Activated CD8-positive, alpha-beta memory T cell treated with anti-CD3 and anti-CD28 coated beads for 24 hours (primary cell): ENCODE results near the gene LMTK2.
"Not testable (repeated sequence)": the region's sequence is repeated elsewhere in the genome, so short reads cannot be mapped to it uniquely, and the experiment has no call there.

Experiments used
- DNase-seq: peaks from one replicate; pipeline ENCODE4 v3.0.0-alpha.2; 2020

Gene LMTK2

GRCh38 chr7:98205162-98205845 is 98.6 kb downstream of the LMTK2 start:
- DNase-seq: peak; percentile 53

DNA sequence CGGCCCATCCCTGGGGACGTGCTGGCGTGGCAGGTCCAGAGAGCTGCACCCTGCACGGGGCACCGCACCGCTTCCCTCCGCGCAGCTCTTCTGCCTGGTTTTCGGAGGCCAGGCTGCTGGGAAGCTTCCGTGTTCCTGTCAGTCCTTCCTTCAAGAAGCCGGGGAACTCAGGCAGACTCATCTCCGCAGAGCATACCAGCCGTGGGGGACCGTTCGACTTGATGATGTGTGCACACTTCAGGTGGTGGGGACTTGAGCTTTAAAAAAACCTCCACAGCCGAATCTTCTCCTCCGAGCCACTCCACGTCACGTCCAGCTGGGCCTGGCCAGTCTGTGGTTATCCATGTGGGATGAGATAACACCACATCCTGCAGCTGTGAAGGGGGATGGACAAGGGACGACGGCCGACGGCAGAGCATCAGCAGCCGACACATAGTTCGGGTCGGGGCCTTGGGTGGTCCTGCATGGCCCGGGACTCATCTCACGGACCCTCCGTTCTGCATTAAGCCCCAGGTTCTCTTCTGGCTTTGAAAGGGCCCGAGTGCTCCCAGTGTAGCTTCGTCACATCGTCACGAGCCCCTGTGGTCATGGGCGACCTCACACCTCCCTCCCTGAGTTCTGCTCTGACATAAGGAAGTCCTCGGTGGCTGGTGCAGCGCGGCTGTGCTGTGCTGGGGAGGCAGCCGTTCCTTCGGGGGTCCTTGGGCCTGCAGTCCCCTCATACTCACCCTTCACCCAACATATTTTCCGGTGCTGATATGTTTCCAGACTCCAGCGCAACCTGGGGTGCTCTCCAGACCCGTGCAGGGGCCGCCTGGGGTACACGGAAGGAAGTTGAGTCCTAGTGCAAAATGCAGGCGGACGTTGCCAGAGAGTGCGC is 100.0 kb downstream of the LMTK2 start:
- DNase-seq: peak; percentile 41

DNA sequence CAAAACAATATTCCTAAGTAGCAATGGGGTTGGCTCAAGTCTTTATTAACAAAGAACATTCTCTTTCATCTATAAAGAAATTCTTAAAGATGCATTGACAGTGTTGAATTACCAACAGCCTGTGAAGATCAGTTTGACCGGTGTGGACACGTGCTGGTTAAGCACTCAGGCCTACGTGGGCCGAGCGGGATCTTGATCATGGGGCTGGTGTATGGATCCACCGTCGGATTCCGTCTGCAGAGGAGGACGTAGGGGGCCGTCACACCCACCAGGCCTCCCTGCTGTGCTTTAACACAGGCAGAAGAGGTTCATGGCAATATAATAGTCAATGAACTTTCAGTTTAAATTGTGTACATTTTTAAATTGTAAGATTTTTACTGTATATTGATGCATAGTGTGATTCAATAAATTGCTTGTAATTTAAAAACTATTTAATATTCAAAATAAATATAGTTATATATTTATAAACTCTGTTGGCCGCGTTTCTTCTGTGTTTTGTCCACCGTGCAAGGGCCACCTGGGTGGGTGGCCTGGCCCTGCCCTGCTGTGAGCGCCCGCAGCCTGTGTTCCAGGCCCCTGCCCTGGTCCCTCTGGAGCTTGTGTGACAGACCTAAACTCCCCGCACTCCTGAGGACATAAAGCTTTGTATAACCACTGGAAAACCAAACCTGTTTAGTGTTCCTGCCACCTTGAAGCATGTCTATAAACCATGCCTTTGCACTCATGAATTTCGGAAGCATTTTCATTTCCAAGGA is 102.7 kb downstream of the LMTK2 start:
- no peak for DNase-seq

DNA sequence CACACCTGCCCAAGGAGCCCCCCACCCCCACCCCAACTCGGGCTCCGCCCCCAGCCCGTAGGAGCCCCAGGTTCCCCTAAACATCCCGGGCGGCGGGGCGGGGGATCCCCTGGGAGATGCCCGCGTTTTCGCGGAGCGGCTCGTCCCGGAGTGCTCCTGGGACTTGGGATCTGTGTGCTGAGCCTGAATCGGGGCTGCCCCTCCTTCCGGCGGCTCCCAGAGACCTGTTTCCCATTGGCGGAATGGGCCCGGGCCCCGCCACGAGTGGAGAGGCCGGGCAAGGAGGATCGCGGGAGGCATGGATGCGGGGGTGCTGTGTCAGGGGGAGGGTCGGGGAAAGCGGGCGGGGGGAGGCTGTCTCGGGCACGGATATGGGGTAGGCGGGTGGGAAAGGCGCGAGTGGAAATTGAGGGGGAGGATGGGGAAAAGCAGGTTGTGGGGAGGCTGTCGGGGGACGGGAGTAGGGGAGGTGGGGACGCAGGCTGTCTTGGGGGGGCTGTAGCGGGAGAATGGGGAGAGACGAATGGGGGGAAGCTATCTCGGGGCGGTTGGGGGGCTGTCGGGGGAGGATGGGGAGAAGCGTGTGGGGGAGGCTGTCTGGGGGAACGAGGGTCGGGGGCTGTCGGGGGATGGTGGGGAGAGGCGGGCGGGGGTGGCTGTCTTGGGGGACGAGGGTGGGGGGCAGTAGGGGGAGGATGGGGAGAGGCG is 104.0 kb downstream of the LMTK2 start:
- DNase-seq: no peak

GRCh38 chr7:98211221-98211675 is 104.6 kb downstream of the LMTK2 start, which contains the start of gene BHLHA15:
TSS of gene BHLHA15 (plus strand) at chr7:98211439. CDS start at chr7:98212310, 871 bp downstream.
- no peak for DNase-seq

DNA sequence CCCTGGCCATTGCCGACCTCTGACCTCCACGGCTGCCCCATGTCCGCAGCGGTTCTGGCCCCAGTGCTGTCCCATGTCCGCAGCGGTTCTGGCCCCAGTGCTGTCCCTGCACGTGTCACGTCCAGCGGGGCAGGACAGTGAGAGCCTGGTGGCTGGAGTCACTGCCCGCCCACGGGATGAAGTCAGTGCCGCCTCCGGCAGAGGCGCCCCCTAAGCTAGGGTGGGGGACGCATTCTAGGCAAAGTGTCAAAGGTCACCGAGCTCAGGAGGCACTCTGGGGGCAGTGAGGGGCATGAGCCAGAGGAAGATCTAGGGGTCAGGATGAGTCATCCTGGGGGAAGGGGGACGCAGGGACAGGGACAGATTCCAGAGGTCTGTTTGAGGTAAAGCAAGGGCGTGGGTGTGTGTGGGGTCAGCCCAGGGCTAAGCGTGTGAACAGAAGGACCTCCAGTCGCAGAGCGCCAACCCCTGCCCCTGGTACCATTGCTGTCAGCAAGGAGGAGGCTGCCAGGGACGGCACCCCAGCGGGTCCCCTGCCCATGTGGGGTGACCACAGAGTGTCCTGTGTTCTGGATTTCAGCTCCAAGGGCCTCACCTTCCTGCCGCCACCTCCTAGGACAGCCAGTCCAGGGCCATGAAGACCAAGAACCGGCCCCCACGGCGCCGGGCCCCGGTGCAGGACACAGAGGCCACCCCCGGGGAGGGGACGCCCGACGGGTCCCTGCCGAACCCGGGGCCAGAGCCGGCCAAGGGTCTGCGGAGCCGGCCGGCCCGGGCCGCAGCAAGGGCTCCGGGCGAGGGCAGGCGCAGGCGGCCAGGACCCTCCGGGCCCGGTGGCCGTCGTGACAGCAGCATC is 105.2 kb downstream of the LMTK2 start:
- DNase-seq: no peak

DNA sequence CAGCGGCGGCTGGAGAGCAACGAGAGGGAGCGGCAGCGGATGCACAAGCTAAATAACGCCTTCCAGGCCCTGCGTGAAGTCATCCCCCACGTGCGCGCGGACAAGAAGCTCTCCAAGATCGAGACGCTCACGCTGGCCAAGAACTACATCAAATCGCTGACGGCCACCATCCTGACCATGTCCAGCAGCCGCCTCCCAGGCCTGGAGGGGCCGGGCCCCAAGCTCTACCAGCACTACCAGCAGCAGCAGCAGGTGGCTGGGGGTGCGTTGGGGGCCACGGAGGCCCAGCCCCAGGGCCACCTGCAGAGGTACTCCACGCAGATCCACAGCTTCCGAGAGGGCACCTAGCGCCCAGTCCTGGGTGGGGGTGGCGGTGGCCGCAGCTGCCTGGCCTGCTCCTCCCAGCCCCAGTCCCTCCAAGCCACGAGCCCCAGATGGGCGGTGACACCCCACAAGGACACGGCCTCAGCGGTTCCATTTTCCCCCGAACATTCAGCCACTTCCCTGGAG is 105.9 kb downstream of the LMTK2 start:
- DNase-seq: no peak

- no peak for DNase-seq
These were observed 106.7 kb downstream of the LMTK2 start for GRCh38 chr7:98213296-98213887.

DNA sequence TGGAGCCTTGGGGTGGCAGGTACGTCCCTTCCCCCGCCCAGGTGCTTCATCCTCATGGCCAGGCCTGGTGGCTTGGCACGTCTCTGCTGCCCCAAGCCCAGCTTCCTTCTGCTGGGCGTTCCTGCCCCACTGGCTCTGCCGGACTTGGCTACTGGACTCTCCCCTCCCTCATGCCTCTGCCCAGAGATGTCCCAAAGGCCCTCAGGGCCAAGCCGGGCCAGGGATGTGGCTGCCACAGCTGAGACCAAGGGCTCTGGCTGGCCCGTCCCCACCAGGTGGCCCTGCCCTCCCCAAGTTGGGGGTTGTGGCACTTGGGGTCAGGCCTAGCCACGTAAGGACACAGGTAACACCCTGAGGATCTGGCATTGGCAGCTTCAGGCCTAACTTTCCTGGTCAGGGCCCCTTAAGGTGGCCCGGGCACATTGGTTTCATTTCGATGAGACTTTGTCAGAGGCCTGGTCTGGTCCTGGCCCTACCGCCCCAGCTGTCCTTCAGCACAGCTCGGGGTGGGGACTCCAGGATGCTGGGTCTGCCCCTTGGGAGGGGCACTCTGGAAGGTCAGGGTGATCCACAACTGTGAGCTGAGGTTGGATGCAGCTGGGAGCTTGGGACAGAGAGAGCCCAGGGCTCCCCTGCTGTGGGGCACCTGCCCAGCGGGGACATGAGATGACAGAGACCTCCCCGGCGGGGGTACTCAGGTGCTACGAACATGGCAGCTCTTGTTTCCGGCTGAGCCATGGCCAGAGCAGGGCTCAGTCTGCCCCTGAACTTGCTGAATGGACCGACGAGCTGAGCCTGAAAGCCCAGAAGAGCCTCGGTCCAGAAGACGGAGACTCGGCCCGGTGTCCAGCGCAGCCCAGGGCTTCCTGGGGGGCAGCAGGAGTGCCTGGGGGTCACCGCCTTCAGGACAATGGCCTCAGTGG is 107.5 kb downstream of the LMTK2 start:
- DNase-seq: no peak

GRCh38 chr7:98214811-98215321 is 108.2 kb downstream of the LMTK2 start:
- DNase-seq: no peak

GRCh38 chr7:98215561-98216495 is 109.2 kb downstream of the LMTK2 start:
- no peak for DNase-seq

DNA sequence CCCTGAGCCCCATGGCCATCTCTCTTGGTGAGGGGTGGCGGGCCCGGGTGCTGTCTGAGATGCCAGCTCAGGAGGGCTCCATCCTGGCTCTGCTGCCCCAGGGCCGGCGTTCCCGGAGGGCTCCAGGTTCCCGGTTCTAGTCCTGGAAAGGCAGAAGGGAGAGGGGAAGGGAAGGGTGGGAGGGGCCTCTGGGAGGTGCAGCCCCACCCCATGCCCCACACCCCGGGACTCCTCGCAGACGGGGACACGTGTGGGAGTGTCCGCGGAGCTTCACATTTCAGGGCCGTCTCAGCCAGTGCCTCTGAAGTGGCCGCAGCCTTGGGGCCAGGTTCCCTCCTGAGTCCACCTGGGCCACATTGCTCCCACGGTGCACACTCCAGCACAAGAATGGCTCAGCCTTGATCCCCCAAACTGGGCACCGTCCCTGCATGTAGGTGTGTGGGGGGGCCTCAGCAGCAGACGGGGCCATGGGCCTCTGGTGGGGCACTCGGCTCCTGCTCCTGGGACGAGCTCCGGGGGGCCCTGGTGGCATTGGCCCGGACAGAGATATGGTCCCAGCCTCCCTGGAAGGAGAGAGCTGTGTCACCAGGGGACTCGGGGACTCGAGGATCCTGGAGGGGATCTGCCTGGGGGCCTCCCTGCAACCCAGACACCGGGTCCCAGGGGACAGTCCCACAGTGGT is 110.4 kb downstream of the LMTK2 start:
- DNase-seq: no peak

DNA sequence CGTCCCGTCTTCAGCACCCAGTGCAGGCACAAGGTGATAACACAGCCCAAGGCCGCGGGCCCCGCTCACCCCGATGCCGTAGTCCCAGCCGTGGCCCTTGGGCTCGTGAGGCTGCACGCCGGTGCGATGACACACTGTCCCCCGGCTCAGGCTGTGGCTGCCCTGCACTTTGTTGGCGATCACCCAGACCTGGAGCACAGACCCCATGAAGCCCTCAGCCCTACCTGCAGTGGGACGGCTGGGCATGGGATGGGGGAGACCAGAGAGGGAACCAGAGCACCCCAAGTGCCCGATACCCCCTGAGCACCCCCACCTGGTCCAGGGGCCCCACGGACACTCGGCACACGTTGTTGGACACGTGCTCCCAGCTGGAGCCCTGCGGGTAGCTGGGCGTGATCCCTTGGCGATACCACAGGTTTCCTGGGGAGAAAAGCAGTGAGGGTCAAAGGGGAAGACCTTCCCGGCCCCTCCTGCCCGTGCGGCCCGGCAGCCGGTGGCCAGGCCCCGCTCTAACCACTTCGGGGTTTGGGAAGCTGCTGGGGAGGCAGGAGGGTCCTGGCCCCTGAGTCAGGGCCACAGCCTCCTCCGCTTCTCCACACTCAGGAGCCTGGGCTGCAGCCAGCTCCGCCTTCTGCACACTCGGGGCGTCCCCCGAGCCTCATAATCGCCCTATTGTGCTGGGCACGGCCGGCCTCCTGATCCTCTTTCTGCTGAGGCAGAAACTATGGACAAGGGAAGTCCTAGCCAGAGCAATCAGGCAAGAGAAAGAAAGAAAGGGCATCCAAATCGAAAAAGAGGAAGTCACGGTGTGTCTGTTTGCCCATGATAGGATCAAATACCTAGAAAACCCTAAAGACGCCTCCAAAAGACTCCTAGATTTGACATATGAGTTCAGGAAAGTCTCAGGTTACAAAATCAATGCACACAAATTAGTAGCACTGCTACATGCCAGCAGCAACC is 111.2 kb downstream of the LMTK2 start:
- no peak for DNase-seq

- DNase-seq: not testable (repeated sequence)
These were observed 112.7 kb downstream of the LMTK2 start for GRCh38 chr7:98219382-98219781.

GRCh38 chr7:98221611-98222532 is 115.2 kb downstream of the LMTK2 start:
- DNase-seq: no peak
